ENCODE data around the gene BAZ2A.

DNA sequence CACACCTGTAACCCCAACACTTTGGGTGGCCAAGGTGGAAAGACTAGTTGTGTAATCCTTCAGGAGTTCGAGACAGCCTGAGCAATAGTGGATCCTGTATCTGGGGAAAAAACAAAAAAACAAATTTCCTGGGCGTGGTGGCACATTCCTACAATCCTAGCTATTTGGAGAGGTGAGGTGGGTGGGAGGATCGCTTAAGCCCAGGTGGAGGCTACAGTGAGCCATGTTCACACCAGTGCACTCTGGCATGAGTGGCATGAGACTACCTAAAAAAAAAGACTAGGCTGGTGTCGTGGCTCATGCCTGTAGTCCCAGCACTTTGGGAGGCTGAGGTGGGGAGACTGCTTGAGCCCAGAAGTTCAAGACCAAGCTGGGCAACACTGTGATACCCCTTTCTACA lies 40.7 kb upstream of the BAZ2A start:
- TF ChIP-seq, protein P1, sequence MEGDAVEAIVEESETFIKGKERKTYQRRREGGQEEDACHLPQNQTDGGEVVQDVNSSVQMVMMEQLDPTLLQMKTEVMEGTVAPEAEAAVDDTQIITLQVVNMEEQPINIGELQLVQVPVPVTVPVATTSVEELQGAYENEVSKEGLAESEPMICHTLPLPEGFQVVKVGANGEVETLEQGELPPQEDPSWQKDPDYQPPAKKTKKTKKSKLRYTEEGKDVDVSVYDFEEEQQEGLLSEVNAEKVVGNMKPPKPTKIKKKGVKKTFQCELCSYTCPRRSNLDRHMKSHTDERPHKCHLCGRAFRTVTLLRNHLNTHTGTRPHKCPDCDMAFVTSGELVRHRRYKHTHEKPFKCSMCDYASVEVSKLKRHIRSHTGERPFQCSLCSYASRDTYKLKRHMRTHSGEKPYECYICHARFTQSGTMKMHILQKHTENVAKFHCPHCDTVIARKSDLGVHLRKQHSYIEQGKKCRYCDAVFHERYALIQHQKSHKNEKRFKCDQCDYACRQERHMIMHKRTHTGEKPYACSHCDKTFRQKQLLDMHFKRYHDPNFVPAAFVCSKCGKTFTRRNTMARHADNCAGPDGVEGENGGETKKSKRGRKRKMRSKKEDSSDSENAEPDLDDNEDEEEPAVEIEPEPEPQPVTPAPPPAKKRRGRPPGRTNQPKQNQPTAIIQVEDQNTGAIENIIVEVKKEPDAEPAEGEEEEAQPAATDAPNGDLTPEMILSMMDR (IDR thresholded peaks at IDR 0.05): no peak
- TF ChIP-seq POLR2AphosphoS5 (IDR thresholded peaks at IDR 0.05) (no peak), POLR2A (IDR thresholded peaks at IDR 0.05) (no peak)
